Esophagus squamous epithelium (tissue), 4 donors: ENCODE measurements around the gene ARHGAP23.

Experiments used
- CTCF ChIP-seq, 6 experiments: fragments of 450-650 bp in 4 of 6; fragments of 200-600 bp in 2 of 6; sonication (generic) in 2 of 6; IDR thresholded peaks; one replicate each; pipeline ENCODE4 v1.5.1; 2016 to 2019; ENCODE audit warnings: antibody characterized with exemption in 6 of 6, mild to moderate bottlenecking in 4 of 6, moderate library complexity in 4 of 6
- POLR2A ChIP-seq, 4 donors: fragments of 450-650 bp; IDR thresholded peaks; one replicate each; pipeline ENCODE4 v1.6.1; 2017; ENCODE audit warnings: antibody characterized with exemption in 4 of 4, mild to moderate bottlenecking in 4 of 4, moderate library complexity in 3 of 4

GRCh38 chr17:38429476-38430100 is 1.3 kb downstream of the ARHGAP23 start:
- TF ChIP-seq POLR2A (IDR thresholded peaks at IDR 0.05), result no peak
- no peak for TF ChIP-seq CTCF (IDR thresholded peaks at IDR 0.05)
